ENCODE results near the gene BCL11A. TPM values are rescaled to one million over a fixed set of nuclear protein-coding genes. Genes with fewer than 3 reads are reported as not detected.

Gene BCL11A
- total RNA-seq, 6 donors from 2014 or later = 2.7 to 12.7 (median 5.4) TPM

GRCh38 chr2:60484133-60484645 lies 69.3 kb downstream of the BCL11A start:
- ATAC-seq (ENCODE audit: low FRiP score in 2 of 2) = peak in 1 of 2 donors; percentile 70
- Histone ChIP-seq H3K27me3 (no peaks in the 10 kb centered on the region), H3K27ac (peak overlapping the region; percentile 39 to 62 (median 50)), H3K36me3 (no peaks in the 10 kb centered on the region), H3K4me3 (no peak overlapping the region), H3K4me1 (peaks cover 0 to 24% (median 19%) of the 10 kb centered on the region in 4 donors), H3K9me3 (no peaks in the 10 kb centered on the region)
- TF ChIP-seq POLR2A (IDR thresholded peaks at IDR 0.05) (no peak), CTCF (IDR thresholded peaks at IDR 0.05) (no peak), EP300 (IDR thresholded peaks at IDR 0.05) (no peak), POLR2AphosphoS5 (IDR thresholded peaks at IDR 0.05) (no peak)
- WGBS, 2 donors = 36 to 38% methylated on average over 7 of the region's 7 CpGs
- DNase-seq = peak in 1 of 2 donors; percentile 63

- 68 to 73% methylated on average over 3 of the region's 3 CpGs for WGBS, 2 donors
- Histone ChIP-seq H3K4me3 (no peak overlapping the region), H3K27ac (no peak overlapping the region), H3K4me1 (peaks cover 0 to 27% (median 19%) of the 10 kb centered on the region in 4 donors), H3K27me3 (no peaks in the 10 kb centered on the region), H3K36me3 (no peaks in the 10 kb centered on the region), H3K9me3 (no peaks in the 10 kb centered on the region)
- DNase-seq (no peak), ATAC-seq (ENCODE audit: low FRiP score in 2 of 2) (no peak)
- no peak for TF ChIP-seq EP300 (IDR thresholded peaks at IDR 0.05)
- no peak for TF ChIP-seq POLR2AphosphoS5 (IDR thresholded peaks at IDR 0.05)
- no peak for TF ChIP-seq POLR2A (IDR thresholded peaks at IDR 0.05)
- no peak for TF ChIP-seq CTCF (IDR thresholded peaks at IDR 0.05)
These were observed 70.1 kb downstream of the BCL11A start for GRCh38 chr2:60483401-60483800.

GRCh38 chr2:60482222-60482621 lies 71.2 kb downstream of the BCL11A start:
- Histone ChIP-seq H3K27me3 (no peaks in the 10 kb centered on the region), H3K4me1 (peaks cover 0 to 31% (median 21%) of the 10 kb centered on the region in 4 donors), H3K27ac (no peak overlapping the region), H3K4me3 (peak overlapping the region in 1 of 4 donors; percentile 3), H3K9me3 (no peaks in the 10 kb centered on the region), H3K36me3 (no peaks in the 10 kb centered on the region)
- WGBS, 2 donors = 17 to 24% methylated on average over 6 of the region's 6 CpGs
- ATAC-seq (ENCODE audit: low FRiP score in 2 of 2) (no peak), DNase-seq (no peak)
- TF ChIP-seq CTCF (IDR thresholded peaks at IDR 0.05) (no peak), POLR2A (IDR thresholded peaks at IDR 0.05) (no peak), POLR2AphosphoS5 (IDR thresholded peaks at IDR 0.05) (no peak), EP300 (IDR thresholded peaks at IDR 0.05) (no peak)

- 76 to 89% methylated on average over 6 of the region's 6 CpGs for WGBS, 2 donors
- Histone ChIP-seq H3K27me3 (no peaks in the 10 kb centered on the region), H3K27ac (no peak overlapping the region), H3K9me3 (no peaks in the 10 kb centered on the region), H3K4me1 (peaks cover 0 to 35% (median 22%) of the 10 kb centered on the region in 4 donors), H3K36me3 (no peaks in the 10 kb centered on the region), H3K4me3 (no peak overlapping the region)
- no peak for TF ChIP-seq POLR2AphosphoS5 (IDR thresholded peaks at IDR 0.05)
- no peak for TF ChIP-seq EP300 (IDR thresholded peaks at IDR 0.05)
- TF ChIP-seq POLR2A (IDR thresholded peaks at IDR 0.05) = no peak
- ATAC-seq (ENCODE audit: low FRiP score in 2 of 2) = no peak
- DNase-seq = no peak
These were observed 72.2 kb downstream of the BCL11A start for GRCh38 chr2:60481257-60481656.

- H3K27ac ChIP-seq = no peak overlapping the region
- H3K36me3 ChIP-seq = no peaks in the 10 kb centered on the region
- no peak overlapping the region for H3K4me3 ChIP-seq
- ATAC-seq (ENCODE audit: low FRiP score in 2 of 2) (peak; percentile 16 to 63), DNase-seq (peak in 1 of 2 donors; percentile 56)
- peaks cover 0 to 41% (median 23%) of the 10 kb centered on the region in 4 donors for H3K4me1 ChIP-seq
- H3K9me3 ChIP-seq = no peaks in the 10 kb centered on the region
- no peaks in the 10 kb centered on the region for H3K27me3 ChIP-seq
- TF ChIP-seq POLR2AphosphoS5 (IDR thresholded peaks at IDR 0.05) (no peak), EP300 (IDR thresholded peaks at IDR 0.05) (no peak), POLR2A (IDR thresholded peaks at IDR 0.05) (no peak), CTCF (IDR thresholded peaks at IDR 0.05) (no peak)
- 69 to 71% methylated on average over 2 to 4 of the region's 4 CpGs for WGBS, 2 donors
These were observed 73.2 kb downstream of the BCL11A start for GRCh38 chr2:60480089-60480773.

Measured in upper lobe of left lung (tissue), 6 donors.